Adrenal gland (tissue), 5 donors: ENCODE results near the gene TTC39B.

Source experiments
- POLR2A ChIP-seq, 2 donors: fragments of 450-650 bp; IDR thresholded peaks; one replicate each; pipeline ENCODE4 v1.6.1; 2017; ENCODE audit warnings: antibody characterized with exemption in 2 of 2, mild to moderate bottlenecking in 2 of 2, moderate library complexity in 1 of 2
- TF ChIP-seq, protein P1 (sequence below), 6 experiments: fragments of 450-650 bp in 4 of 6; fragments of 200-600 bp in 2 of 6; sonication (generic) in 1 of 6; IDR thresholded peaks; 1 replicate in 5 of 6; 2 replicates in 1 of 6; pipeline versions ENCODE4 v1.5.1 to v1.8.0; 2016 to 2021; ENCODE audit warnings: antibody characterized with exemption in 6 of 6, mild to moderate bottlenecking in 2 of 6, moderate library complexity in 1 of 6
- donor health status: DM: no; HTN: no; CAD: no.

DNA sequence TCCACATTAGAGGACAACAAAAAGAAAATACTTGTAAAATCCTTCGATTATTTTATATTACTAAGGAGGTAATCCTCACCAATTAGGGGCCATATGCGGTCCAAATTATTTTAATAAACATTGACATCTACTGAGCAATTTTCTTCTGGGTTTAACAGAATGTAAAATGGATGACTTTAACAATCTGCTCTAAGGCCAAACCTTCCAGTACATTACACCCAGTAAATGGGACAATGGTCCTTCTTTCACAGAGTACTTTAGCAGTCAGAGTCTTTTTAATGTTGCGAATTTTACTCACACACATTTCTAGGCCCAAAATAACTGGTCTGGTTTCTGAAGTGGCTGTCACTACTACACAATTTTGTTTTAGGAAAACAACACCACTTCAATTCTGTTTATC is 106.9 kb downstream of the TTC39B start:
- no peak for TF ChIP-seq POLR2A (IDR thresholded peaks at IDR 0.05)
- TF ChIP-seq, protein P1, sequence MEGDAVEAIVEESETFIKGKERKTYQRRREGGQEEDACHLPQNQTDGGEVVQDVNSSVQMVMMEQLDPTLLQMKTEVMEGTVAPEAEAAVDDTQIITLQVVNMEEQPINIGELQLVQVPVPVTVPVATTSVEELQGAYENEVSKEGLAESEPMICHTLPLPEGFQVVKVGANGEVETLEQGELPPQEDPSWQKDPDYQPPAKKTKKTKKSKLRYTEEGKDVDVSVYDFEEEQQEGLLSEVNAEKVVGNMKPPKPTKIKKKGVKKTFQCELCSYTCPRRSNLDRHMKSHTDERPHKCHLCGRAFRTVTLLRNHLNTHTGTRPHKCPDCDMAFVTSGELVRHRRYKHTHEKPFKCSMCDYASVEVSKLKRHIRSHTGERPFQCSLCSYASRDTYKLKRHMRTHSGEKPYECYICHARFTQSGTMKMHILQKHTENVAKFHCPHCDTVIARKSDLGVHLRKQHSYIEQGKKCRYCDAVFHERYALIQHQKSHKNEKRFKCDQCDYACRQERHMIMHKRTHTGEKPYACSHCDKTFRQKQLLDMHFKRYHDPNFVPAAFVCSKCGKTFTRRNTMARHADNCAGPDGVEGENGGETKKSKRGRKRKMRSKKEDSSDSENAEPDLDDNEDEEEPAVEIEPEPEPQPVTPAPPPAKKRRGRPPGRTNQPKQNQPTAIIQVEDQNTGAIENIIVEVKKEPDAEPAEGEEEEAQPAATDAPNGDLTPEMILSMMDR (IDR thresholded peaks at IDR 0.05): no peak
